ENCODE data around the gene MTHFSD.

The MTHFSD gene

GRCh38 chr16:86480444-86480843, 74.6 kb downstream of the MTHFSD start:
- no peak for DNase-seq

Measured in femur (tissue), 1 donor.